Activated naive CD4-positive, alpha-beta T cell treated with anti-CD3 and anti-CD28 coated beads for 36 hours (primary cell): ENCODE data around the gene SKI. TPM values are rescaled to one million over a fixed set of nuclear protein-coding genes. Genes with fewer than 3 reads are reported as not detected.

Source experiments
- CTCF ChIA-PET: fragments of 350-600 bp; sonication (Branson Sonifier 250); formaldehyde crosslinking; loops from one replicate; lab custom pipeline; 2021; ENCODE audit warnings: antibody characterized with exemption; lab: Charles Lee
- DNase-seq: peaks from one replicate; pipeline ENCODE4 v3.0.0-alpha.2; 2020
- H3K27ac Mint-ChIP-seq: one replicate; pipeline ENCODE4 v1.8.0; 2021; ENCODE audit warnings: mild to moderate bottlenecking, mixed read lengths
- H3K27me3 Mint-ChIP-seq: one replicate; pipeline ENCODE4 v1.8.0; 2021; ENCODE audit warnings: low read depth, mixed read lengths
- H3K36me3 Mint-ChIP-seq: one replicate; pipeline ENCODE4 v1.8.0; 2021; ENCODE audit warnings: low read depth, mixed read lengths
- H3K4me1 Mint-ChIP-seq: one replicate; pipeline ENCODE4 v1.8.0; 2021; ENCODE audit warnings: low read depth, mixed read lengths
- H3K4me3 Mint-ChIP-seq: one replicate; pipeline ENCODE4 v1.8.0; 2021; ENCODE audit warnings: mild to moderate bottlenecking, moderate library complexity, mixed read lengths
- H3K9me3 Mint-ChIP-seq: one replicate; pipeline ENCODE4 v1.8.0; 2021; ENCODE audit warnings: mixed read lengths
- intact Hi-C: fragments of 100-400 bp; cut with micrococcal nuclease; formaldehyde crosslinking; loops from one replicate; pipeline ENCODE4 v1.15.1; 2023
- total RNA-seq, 2 experiments: library from RNA; stranded (reverse); gene quantifications; one replicate each; pipeline ENCODE4 v1.2.3, GENCODE V29; 2021

The SKI gene
- total RNA-seq, 2 experiments from 2014 or later: 25.5 to 26.3 TPM

- Mint-ChIP-seq H3K27me3 (no peaks in the 10 kb centered on the region), H3K4me3 (peak overlapping the region; percentile 98), H3K27ac (peak overlapping the region; percentile 94), H3K4me1 (peaks cover 66% of the 10 kb centered on the region), H3K36me3 (peaks cover 18% of the 10 kb centered on the region), H3K9me3 (no peaks in the 10 kb centered on the region)
- DNase-seq: peak; percentile 37
- CTCF ChIA-PET: interaction anchor here (1.0 to 2.2 kb wide), 3 partner anchors 37 to 146 kb away, joined by 4 to 8 read pairs (median 5); partner anchors contain the start of gene FAAP20
- intact Hi-C loops: loop anchor here (2.0 kb wide), 1 partner anchor 24 kb away; no protein-coding TSS in a partner anchor
These were observed 6.6 kb downstream of the SKI start for GRCh38 chr1:2234762-2235113.

- Mint-ChIP-seq H3K9me3 (no peaks in the 10 kb centered on the region), H3K27me3 (no peaks in the 10 kb centered on the region), H3K4me1 (peaks cover 74% of the 10 kb centered on the region), H3K27ac (peak overlapping the region; percentile 86), H3K4me3 (no peak overlapping the region), H3K36me3 (peaks cover 19% of the 10 kb centered on the region)
- CTCF ChIA-PET: interaction anchor here (2.0 to 2.2 kb wide), 2 partner anchors 40 to 146 kb away, joined by 5 to 8 read pairs; partner anchors contain the start of gene FAAP20
- intact Hi-C loops: loop anchor here (2.0 kb wide), 1 partner anchor 23 kb away; no protein-coding TSS in a partner anchor
- no peak for DNase-seq
These were observed 7.3 kb downstream of the SKI start for GRCh38 chr1:2235300-2235998.

GRCh38 chr1:2236695-2237677 is 8.9 kb downstream of the SKI start:
- H3K4me3 Mint-ChIP-seq: peak overlapping the region; percentile 49
- H3K4me1 Mint-ChIP-seq: peaks cover 89% of the 10 kb centered on the region
- H3K36me3 Mint-ChIP-seq: peaks cover 15% of the 10 kb centered on the region
- intact Hi-C loops: no loop called here
- DNase-seq: peak; percentile 77
- CTCF ChIA-PET: interaction anchor here (1.2 to 1.5 kb wide), 2 partner anchors 42 to 145 kb away, joined by 3 to 7 read pairs; partner anchors contain the start of gene FAAP20
- H3K9me3 Mint-ChIP-seq: no peaks in the 10 kb centered on the region
- peak overlapping the region; percentile 86 for H3K27ac Mint-ChIP-seq
- H3K27me3 Mint-ChIP-seq: no peaks in the 10 kb centered on the region

- H3K4me1 Mint-ChIP-seq: peaks cover 95% of the 10 kb centered on the region
- no peak for DNase-seq
- H3K27ac Mint-ChIP-seq: peak overlapping the region; percentile 86
- intact Hi-C loops: no loop called here
- CTCF ChIA-PET: interaction anchor here (1.2 to 1.5 kb wide), 2 partner anchors 43 to 144 kb away, joined by 3 to 7 read pairs; partner anchors contain the start of gene FAAP20
- H3K36me3 Mint-ChIP-seq: peaks cover 15% of the 10 kb centered on the region
- no peaks in the 10 kb centered on the region for H3K9me3 Mint-ChIP-seq
- H3K4me3 Mint-ChIP-seq: peak overlapping the region; percentile 49
- no peaks in the 10 kb centered on the region for H3K27me3 Mint-ChIP-seq
These were observed 9.7 kb downstream of the SKI start for GRCh38 chr1:2237773-2238172.

GRCh38 chr1:2238361-2239012 is 10.4 kb downstream of the SKI start:
- Mint-ChIP-seq H3K27me3 (no peaks in the 10 kb centered on the region), H3K27ac (peak overlapping the region; percentile 59), H3K4me3 (no peak overlapping the region), H3K36me3 (peaks cover 15% of the 10 kb centered on the region), H3K9me3 (no peaks in the 10 kb centered on the region), H3K4me1 (peaks cover 97% of the 10 kb centered on the region)
- CTCF ChIA-PET: interaction anchor here (0.6 to 1.7 kb wide), 4 partner anchors 14 to 119 kb away, joined by 3 to 8 read pairs (median 4); partner anchors contain the start of gene FAAP20
- intact Hi-C loops: no loop called here
- no peak for DNase-seq

GRCh38 chr1:2239013-2239370 is 10.9 kb downstream of the SKI start:
- H3K4me3 Mint-ChIP-seq: no peak overlapping the region
- no peak for DNase-seq
- H3K4me1 Mint-ChIP-seq: peaks cover 96% of the 10 kb centered on the region
- no peaks in the 10 kb centered on the region for H3K9me3 Mint-ChIP-seq
- peak overlapping the region; percentile 59 for H3K27ac Mint-ChIP-seq
- no peaks in the 10 kb centered on the region for H3K27me3 Mint-ChIP-seq
- intact Hi-C loops: no loop called here
- peaks cover 19% of the 10 kb centered on the region for H3K36me3 Mint-ChIP-seq
- CTCF ChIA-PET: interaction anchor here (0.6 to 1.7 kb wide), 4 partner anchors 14 to 119 kb away, joined by 3 to 8 read pairs (median 4); partner anchors contain the start of gene FAAP20

GRCh38 chr1:2239384-2239985 is 11.4 kb downstream of the SKI start:
- peaks cover 16% of the 10 kb centered on the region for H3K36me3 Mint-ChIP-seq
- H3K9me3 Mint-ChIP-seq: no peaks in the 10 kb centered on the region
- intact Hi-C loops: no loop called here
- H3K27ac Mint-ChIP-seq: peak overlapping the region; percentile 86
- H3K4me3 Mint-ChIP-seq: peak overlapping the region; percentile 47
- no peak for DNase-seq
- no peaks in the 10 kb centered on the region for H3K27me3 Mint-ChIP-seq
- peaks cover 95% of the 10 kb centered on the region for H3K4me1 Mint-ChIP-seq
- CTCF ChIA-PET: interaction anchor here (0.5 to 1.7 kb wide), 6 partner anchors 14 to 120 kb away, joined by 3 to 8 read pairs (median 4); partner anchors contain the start of gene FAAP20

- Mint-ChIP-seq H3K4me3 (peak overlapping the region; percentile 47), H3K9me3 (no peaks in the 10 kb centered on the region), H3K36me3 (peaks cover 15% of the 10 kb centered on the region), H3K4me1 (peaks cover 94% of the 10 kb centered on the region), H3K27ac (peak overlapping the region; percentile 86), H3K27me3 (no peaks in the 10 kb centered on the region)
- intact Hi-C loops: loop anchor here (1.0 kb wide), 1 partner anchor 8 kb away; no protein-coding TSS in a partner anchor
- DNase-seq: peak; percentile 69
- CTCF ChIA-PET: interaction anchor here (0.5 to 1.7 kb wide), 5 partner anchors 15 to 101 kb away, joined by 3 to 8 read pairs (median 4); partner anchors contain the start of gene FAAP20
These were observed 12.4 kb downstream of the SKI start for GRCh38 chr1:2240270-2241156.

- H3K4me3 Mint-ChIP-seq: no peak overlapping the region
- DNase-seq: no peak
- peaks cover 13% of the 10 kb centered on the region for H3K36me3 Mint-ChIP-seq
- H3K27ac Mint-ChIP-seq: peak overlapping the region; percentile 25
- peaks cover 91% of the 10 kb centered on the region for H3K4me1 Mint-ChIP-seq
- H3K9me3 Mint-ChIP-seq: no peaks in the 10 kb centered on the region
- CTCF ChIA-PET: no interaction called here
- intact Hi-C loops: no loop called here
- H3K27me3 Mint-ChIP-seq: no peaks in the 10 kb centered on the region
These were observed 13.7 kb downstream of the SKI start for GRCh38 chr1:2241820-2242219.

- Mint-ChIP-seq H3K9me3 (no peaks in the 10 kb centered on the region), H3K4me1 (peaks cover 90% of the 10 kb centered on the region), H3K36me3 (peaks cover 13% of the 10 kb centered on the region), H3K4me3 (no peak overlapping the region), H3K27ac (no peak overlapping the region), H3K27me3 (no peaks in the 10 kb centered on the region)
- intact Hi-C loops: no loop called here
- no peak for DNase-seq
- CTCF ChIA-PET: interaction anchor here (1.0 kb wide), 1 partner anchor 10 kb away, joined by 3 read pairs; no protein-coding TSS in a partner anchor
These were observed 15.0 kb downstream of the SKI start for GRCh38 chr1:2242814-2243725.
